Psoas muscle (tissue), 8 donors: ENCODE measurements around the gene ETAA1. TPM values are rescaled to one million over a fixed set of nuclear protein-coding genes. Genes with fewer than 3 reads are reported as not detected.

Experiments
- ATAC-seq, 4 donors: fragments of 200-7000 bp; cut with Tn5 transposase; one replicate each; pipeline ENCODE4 v1.9.1; 2020; ENCODE audit warnings: moderate library complexity in 3 of 4, mild to moderate bottlenecking in 2 of 4
- DNase-seq, 2 donors: peaks; one replicate each; pipeline ENCODE4 v3.0.0-alpha.2; 2020
- H3K27ac ChIP-seq: fragments of 200-600 bp; one replicate; pipeline ENCODE4 v1.8.0; 2022
- H3K27me3 ChIP-seq, 3 donors: fragments of 200-600 bp in 1 of 3; one replicate each; pipeline versions ENCODE4 v1.6.1 to v1.8.0; 2013 to 2022; ENCODE audit warnings: low read length in 2 of 3, mild to moderate bottlenecking in 2 of 3, moderate library complexity in 1 of 3; ENCODE audit not compliant: insufficient read depth in 3 of 3
- H3K36me3 ChIP-seq, 2 donors: fragments of 200-600 bp in 1 of 2; one replicate each; pipeline versions ENCODE4 v1.6.1 to v1.8.0; 2013 to 2022; ENCODE audit warnings: low read depth in 1 of 2, mild to moderate bottlenecking in 1 of 2, moderate library complexity in 1 of 2; ENCODE audit not compliant: insufficient read depth in 1 of 2
- H3K4me1 ChIP-seq: fragments of 200-600 bp; one replicate; pipeline ENCODE4 v1.8.0; 2022
- H3K4me3 ChIP-seq: fragments of 200-600 bp; one replicate; pipeline ENCODE4 v1.8.0; 2022; ENCODE audit warnings: mild to moderate bottlenecking
- H3K9me3 ChIP-seq: fragments of 200-600 bp; one replicate; pipeline ENCODE4 v1.8.0; 2022
- CTCF ChIP-seq: fragments of 200-600 bp; IDR thresholded peaks from one replicate; pipeline ENCODE4 v1.8.0; 2022; ENCODE audit warnings: antibody characterized with exemption
- WGBS, 3 donors: extraction: QIAGEN DNeasy Blood & Tissue Kit; methylation state at CpG; one replicate each; pipeline versions ENCODE4 v1.1.6 to v1.1.7; 2013; 5-methylcytosine and 5-hydroxymethylcytosine counted together
- intact Hi-C, 2 donors: fragments of 100-400 bp; cut with DNase I; formaldehyde crosslinking; loops; one replicate each; pipeline versions ENCODE4 v1.11.0 to v1.14.2; 2022
- polyA plus RNA-seq, 3 donors: library from polyadenylated mRNA; stranded (reverse); fragments of 200-250 nt; gene quantifications; one replicate each; pipeline ENCODE4 v1.2.3, GENCODE V29; 2013
- total RNA-seq, 4 donors: library from RNA; stranded (reverse); fragmentation: NEBNext Ultra II Directional in 2 of 4; extraction: Animal tissue kit (Norgen Biotek cat#: 25700) in 2 of 4; gene quantifications; one replicate each; pipeline versions ENCODE4 v1.2.1 to v1.2.4, GENCODE V29; 2021 to 2023
- donor health status: healthy with polysubstance abuse.
- donor health status: DM: no; HTN: no; CAD: no; lungs with moderate emphysema.
- donor health status: Bipolar disorder and iron deficiency.
- donor health status: healthy.
- donor health status: DM: yes; HTN: yes; CAD: no.
- donor health status: DM: no; HTN: no; CAD: no.
- donor health status: DM: no; HTN: no; CAD: no.
- donor health status: DM: yes; HTN: yes; CAD: no.

The ETAA1 gene
- total and polyA plus RNA-seq, 7 donors = 1.9 to 3.8 (median 2.9) TPM

DNA sequence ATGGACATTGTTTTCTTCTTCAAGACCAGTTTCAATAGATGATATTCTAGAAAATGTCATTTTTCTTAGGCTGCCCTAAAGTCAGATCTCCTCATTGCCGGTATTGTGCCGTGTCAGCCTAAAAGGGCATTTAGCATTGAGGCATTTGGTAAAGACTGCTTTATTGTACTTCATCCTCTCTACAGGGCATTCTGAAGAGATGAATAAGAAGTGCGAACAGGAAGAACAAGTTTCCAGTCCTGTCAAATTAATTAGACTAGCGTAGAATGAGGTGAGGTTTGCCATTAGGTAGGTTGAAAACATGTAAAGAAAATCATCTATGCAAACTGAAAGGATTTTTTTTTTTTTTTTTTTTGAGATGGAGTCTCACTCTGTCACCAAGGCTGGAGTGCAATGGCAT lies 60.6 kb downstream of the ETAA1 start:
- Histone ChIP-seq H3K27ac (no peak overlapping the region), H3K4me3 (no peak overlapping the region), H3K27me3 (no peaks in the 10 kb centered on the region), H3K9me3 (no peaks in the 10 kb centered on the region), H3K36me3 (no peaks in the 10 kb centered on the region), H3K4me1 (no peaks in the 10 kb centered on the region)
- intact Hi-C loops = no loop called here
- DNase-seq (no peak), ATAC-seq (no peak)
- no peak for TF ChIP-seq CTCF
- 74 to 94% (median 82%) methylated on average over 4 of the region's 4 CpGs for WGBS, 3 donors

- no peak for DNase-seq
- no peak for ATAC-seq
- intact Hi-C loops = loop anchor here in 1 of 2 donors (5.0 kb wide), 1 partner anchor 188 kb away; no protein-coding TSS in a partner anchor
- no peak overlapping the region for H3K27ac ChIP-seq
- H3K27me3 ChIP-seq = no peaks in the 10 kb centered on the region
- no peaks in the 10 kb centered on the region for H3K9me3 ChIP-seq
- 97% methylated on average over 2 of the region's 2 CpGs for WGBS, 3 donors
- H3K36me3 ChIP-seq = no peaks in the 10 kb centered on the region
- H3K4me3 ChIP-seq = no peak overlapping the region
- H3K4me1 ChIP-seq = no peaks in the 10 kb centered on the region
- TF ChIP-seq CTCF = no peak
These were observed 62.6 kb downstream of the ETAA1 start for GRCh38 chr2:67459761-67460160.
